GM23338 (cell line): Measurements from ENCODE around the gene RAD21L1. TPM values are rescaled to one million over a fixed set of nuclear protein-coding genes. Genes with fewer than 3 reads are reported as not detected.

Experiments used
- CREB1 ChIP-seq: fragments of 250-450 bp; sonication (Bioruptor Pico); IDR thresholded peaks from 2 replicates; pipeline ENCODE4 v1.5.0; 2020; ENCODE audit warnings: low read depth, mild to moderate bottlenecking, moderate library complexity
- ETS1 ChIP-seq: IDR thresholded peaks from 2 replicates; pipeline ENCODE4 v1.6.1; 2016; ENCODE audit warnings: antibody characterized with exemption
- EZH2 ChIP-seq: fragments of 200-600 bp; sonication (generic); IDR thresholded peaks from one replicate; pipeline ENCODE4 v1.8.0; 2017; ENCODE audit warnings: antibody characterized with exemption, mild to moderate bottlenecking, low read depth; ENCODE audit not compliant: unreplicated experiment
- EZH2phosphoT487 ChIP-seq: fragments of 200-600 bp; sonication (generic); IDR thresholded peaks from one replicate; pipeline ENCODE4 v1.8.1; 2018; ENCODE audit warnings: antibody characterized with exemption; ENCODE audit not compliant: unreplicated experiment
- JUNB ChIP-seq: IDR thresholded peaks from one replicate; pipeline ENCODE4 v1.6.1; 2016; ENCODE audit warnings: antibody characterized with exemption; ENCODE audit not compliant: unreplicated experiment
- NANOG ChIP-seq: IDR thresholded peaks from 2 replicates; pipeline ENCODE4 v1.6.1; 2016; ENCODE audit warnings: antibody characterized with exemption, borderline replicate concordance
- POLR2AphosphoS5 ChIP-seq: IDR thresholded peaks from 2 replicates; pipeline ENCODE4 v1.6.1; 2016; ENCODE audit warnings: antibody characterized with exemption, low read depth
- REST ChIP-seq: IDR thresholded peaks from one replicate; pipeline ENCODE4 v1.6.1; 2018; ENCODE audit warnings: antibody characterized with exemption; ENCODE audit not compliant: unreplicated experiment
- ZNF331 ChIP-seq: fragments of 250-450 bp; sonication (Bioruptor Pico); IDR thresholded peaks from 2 replicates; pipeline ENCODE4 v1.5.0; 2020; ENCODE audit warnings: low read depth, mild to moderate bottlenecking, moderate library complexity
- polyA plus RNA-seq: library from polyadenylated mRNA; unstranded; fragments of >200 nt; fragmentation: Nextera tagmentation; extraction: Ambion mirVana; gene quantifications from 2 replicates; pipeline ENCODE4 v1.2.1, GENCODE V29; 2016
- total RNA-seq: library from RNA; depleted of rRNA; stranded (reverse); fragments of >200 nt; shearing (Covaris generic); gene quantifications from 2 replicates; pipeline ENCODE4 v1.2.3, GENCODE V29; 2014
- TF ChIP-seq, protein P1 (sequence below): fragments of 250-450 bp; sonication (Bioruptor Pico); IDR thresholded peaks from 2 replicates; pipeline ENCODE4 v1.5.0; 2020; ENCODE audit warnings: mild to moderate bottlenecking, moderate library complexity
- TF ChIP-seq, protein P2 (sequence below), 2 experiments: fragments of 200-600 bp in 1 of 2; sonication (generic) in 1 of 2; conservative IDR thresholded peaks; 2 replicates each; pipeline versions ENCODE4 v1.5.1 to v1.6.1; 2016 to 2017; ENCODE audit warnings: antibody characterized with exemption in 2 of 2, low read depth in 2 of 2, mild to moderate bottlenecking in 2 of 2, moderate library complexity in 1 of 2

The RAD21L1 gene
- total and polyA plus RNA-seq, 2 experiments from 2014 or later = 0.10 to 0.95 TPM

GRCh38 chr20:1269850-1270249, 44.0 kb downstream of the RAD21L1 start (continued):
- TF ChIP-seq, protein P1, sequence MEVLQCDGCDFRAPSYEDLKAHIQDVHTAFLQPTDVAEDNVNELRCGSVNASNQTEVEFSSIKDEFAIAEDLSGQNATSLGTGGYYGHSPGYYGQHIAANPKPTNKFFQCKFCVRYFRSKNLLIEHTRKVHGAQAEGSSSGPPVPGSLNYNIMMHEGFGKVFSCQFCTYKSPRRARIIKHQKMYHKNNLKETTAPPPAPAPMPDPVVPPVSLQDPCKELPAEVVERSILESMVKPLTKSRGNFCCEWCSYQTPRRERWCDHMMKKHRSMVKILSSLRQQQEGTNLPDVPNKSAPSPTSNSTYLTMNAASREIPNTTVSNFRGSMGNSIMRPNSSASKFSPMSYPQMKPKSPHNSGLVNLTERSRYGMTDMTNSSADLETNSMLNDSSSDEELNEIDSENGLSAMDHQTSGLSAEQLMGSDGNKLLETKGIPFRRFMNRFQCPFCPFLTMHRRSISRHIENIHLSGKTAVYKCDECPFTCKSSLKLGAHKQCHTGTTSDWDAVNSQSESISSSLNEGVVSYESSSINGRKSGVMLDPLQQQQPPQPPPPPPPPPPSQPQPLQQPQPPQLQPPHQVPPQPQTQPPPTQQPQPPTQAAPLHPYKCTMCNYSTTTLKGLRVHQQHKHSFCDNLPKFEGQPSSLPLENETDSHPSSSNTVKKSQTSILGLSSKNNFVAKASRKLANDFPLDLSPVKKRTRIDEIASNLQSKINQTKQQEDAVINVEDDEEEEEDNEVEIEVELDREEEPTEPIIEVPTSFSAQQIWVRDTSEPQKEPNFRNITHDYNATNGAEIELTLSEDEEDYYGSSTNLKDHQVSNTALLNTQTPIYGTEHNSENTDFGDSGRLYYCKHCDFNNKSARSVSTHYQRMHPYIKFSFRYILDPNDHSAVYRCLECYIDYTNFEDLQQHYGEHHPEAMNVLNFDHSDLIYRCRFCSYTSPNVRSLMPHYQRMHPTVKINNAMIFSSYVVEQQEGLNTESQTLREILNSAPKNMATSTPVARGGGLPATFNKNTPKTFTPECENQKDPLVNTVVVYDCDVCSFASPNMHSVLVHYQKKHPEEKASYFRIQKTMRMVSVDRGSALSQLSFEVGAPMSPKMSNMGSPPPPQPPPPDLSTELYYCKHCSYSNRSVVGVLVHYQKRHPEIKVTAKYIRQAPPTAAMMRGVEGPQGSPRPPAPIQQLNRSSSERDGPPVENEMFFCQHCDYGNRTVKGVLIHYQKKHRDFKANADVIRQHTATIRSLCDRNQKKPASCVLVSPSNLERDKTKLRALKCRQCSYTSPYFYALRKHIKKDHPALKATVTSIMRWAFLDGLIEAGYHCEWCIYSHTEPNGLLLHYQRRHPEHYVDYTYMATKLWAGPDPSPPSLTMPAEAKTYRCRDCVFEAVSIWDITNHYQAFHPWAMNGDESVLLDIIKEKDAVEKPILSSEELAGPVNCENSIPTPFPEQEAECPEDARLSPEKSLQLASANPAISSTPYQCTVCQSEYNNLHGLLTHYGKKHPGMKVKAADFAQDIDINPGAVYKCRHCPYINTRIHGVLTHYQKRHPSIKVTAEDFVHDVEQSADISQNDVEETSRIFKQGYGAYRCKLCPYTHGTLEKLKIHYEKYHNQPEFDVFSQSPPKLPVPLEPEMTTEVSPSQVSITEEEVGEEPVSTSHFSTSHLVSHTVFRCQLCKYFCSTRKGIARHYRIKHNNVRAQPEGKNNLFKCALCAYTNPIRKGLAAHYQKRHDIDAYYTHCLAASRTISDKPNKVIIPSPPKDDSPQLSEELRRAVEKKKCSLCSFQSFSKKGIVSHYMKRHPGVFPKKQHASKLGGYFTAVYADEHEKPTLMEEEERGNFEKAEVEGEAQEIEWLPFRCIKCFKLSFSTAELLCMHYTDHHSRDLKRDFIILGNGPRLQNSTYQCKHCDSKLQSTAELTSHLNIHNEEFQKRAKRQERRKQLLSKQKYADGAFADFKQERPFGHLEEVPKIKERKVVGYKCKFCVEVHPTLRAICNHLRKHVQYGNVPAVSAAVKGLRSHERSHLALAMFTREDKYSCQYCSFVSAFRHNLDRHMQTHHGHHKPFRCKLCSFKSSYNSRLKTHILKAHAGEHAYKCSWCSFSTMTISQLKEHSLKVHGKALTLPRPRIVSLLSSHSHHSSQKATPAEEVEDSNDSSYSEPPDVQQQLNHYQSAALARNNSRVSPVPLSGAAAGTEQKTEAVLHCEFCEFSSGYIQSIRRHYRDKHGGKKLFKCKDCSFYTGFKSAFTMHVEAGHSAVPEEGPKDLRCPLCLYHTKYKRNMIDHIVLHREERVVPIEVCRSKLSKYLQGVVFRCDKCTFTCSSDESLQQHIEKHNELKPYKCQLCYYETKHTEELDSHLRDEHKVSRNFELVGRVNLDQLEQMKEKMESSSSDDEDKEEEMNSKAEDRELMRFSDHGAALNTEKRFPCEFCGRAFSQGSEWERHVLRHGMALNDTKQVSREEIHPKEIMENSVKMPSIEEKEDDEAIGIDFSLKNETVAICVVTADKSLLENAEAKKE (CRISPR knock-in tag) = no peak
- TF ChIP-seq CREB1 (no peak), EZH2 (no peak), EZH2phosphoT487 (no peak), ETS1 (no peak), NANOG (no peak), POLR2AphosphoS5 (no peak), JUNB (no peak), ZNF331 (CRISPR knock-in tag) (no peak), REST (no peak)
- TF ChIP-seq, protein P2, sequence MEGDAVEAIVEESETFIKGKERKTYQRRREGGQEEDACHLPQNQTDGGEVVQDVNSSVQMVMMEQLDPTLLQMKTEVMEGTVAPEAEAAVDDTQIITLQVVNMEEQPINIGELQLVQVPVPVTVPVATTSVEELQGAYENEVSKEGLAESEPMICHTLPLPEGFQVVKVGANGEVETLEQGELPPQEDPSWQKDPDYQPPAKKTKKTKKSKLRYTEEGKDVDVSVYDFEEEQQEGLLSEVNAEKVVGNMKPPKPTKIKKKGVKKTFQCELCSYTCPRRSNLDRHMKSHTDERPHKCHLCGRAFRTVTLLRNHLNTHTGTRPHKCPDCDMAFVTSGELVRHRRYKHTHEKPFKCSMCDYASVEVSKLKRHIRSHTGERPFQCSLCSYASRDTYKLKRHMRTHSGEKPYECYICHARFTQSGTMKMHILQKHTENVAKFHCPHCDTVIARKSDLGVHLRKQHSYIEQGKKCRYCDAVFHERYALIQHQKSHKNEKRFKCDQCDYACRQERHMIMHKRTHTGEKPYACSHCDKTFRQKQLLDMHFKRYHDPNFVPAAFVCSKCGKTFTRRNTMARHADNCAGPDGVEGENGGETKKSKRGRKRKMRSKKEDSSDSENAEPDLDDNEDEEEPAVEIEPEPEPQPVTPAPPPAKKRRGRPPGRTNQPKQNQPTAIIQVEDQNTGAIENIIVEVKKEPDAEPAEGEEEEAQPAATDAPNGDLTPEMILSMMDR (conservative IDR thresholded peaks at IDR 0.05; ENCODE audit: low read depth in 2 of 2) = no peak
